Vagina (tissue), 2 donors: ENCODE results near the gene MAP3K10.

Source experiments
- POLR2A ChIP-seq, 2 donors: fragments of 450-650 bp; IDR thresholded peaks; one replicate each; pipeline ENCODE4 v1.6.1; 2017; ENCODE audit warnings: antibody characterized with exemption in 2 of 2, mild to moderate bottlenecking in 2 of 2, moderate library complexity in 2 of 2
- POLR2AphosphoS5 ChIP-seq, 2 donors: sonication (generic); formaldehyde crosslinking; IDR thresholded peaks; one replicate each; pipeline ENCODE4 v1.9.0; 2017; ENCODE audit warnings: antibody characterized with exemption in 2 of 2, mild to moderate bottlenecking in 2 of 2, low read depth in 1 of 2; ENCODE audit not compliant: insufficient read depth in 1 of 2
- TF ChIP-seq, protein P1 (sequence below), 3 experiments: fragments of 450-650 bp in 2 of 3; fragments of 200-600 bp in 1 of 3; sonication (generic) in 1 of 3; IDR thresholded peaks; one replicate each; pipeline ENCODE4 v1.5.1; 2017 to 2019; ENCODE audit warnings: antibody characterized with exemption in 3 of 3, mild to moderate bottlenecking in 2 of 3, moderate library complexity in 2 of 3

DNA sequence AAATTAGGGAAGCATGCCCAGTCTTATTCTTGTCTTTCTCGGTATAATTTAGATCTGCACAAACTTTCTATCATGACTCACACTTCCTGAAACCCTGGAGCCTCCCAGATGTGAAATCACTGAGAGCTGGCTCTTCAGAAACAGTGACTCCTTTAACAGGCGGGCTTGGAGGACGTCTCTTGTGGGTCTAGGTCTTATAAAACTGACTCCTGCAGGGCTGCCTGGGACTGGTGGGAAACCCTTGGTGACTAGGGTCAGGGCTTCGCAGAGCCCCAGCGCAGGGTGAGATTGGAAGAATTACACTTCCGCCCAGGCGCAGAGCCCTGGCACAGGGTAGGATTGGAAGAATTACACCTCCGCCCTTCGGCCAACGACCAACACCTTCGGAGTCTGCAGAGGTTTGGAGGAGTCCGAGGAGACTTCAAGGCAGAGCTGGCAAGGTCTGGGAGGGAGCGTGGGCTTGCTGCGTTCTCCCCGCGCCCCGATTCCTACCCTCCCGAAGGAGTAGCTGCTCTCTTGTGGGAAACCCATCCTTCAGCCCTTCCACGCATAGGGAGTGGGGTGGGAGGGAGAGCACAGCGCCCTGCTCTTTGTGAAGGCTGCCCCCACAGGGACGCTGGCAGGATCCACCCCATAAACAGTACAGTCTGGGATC, 43.4 kb upstream of the MAP3K10 start:
- TF ChIP-seq, protein P1, sequence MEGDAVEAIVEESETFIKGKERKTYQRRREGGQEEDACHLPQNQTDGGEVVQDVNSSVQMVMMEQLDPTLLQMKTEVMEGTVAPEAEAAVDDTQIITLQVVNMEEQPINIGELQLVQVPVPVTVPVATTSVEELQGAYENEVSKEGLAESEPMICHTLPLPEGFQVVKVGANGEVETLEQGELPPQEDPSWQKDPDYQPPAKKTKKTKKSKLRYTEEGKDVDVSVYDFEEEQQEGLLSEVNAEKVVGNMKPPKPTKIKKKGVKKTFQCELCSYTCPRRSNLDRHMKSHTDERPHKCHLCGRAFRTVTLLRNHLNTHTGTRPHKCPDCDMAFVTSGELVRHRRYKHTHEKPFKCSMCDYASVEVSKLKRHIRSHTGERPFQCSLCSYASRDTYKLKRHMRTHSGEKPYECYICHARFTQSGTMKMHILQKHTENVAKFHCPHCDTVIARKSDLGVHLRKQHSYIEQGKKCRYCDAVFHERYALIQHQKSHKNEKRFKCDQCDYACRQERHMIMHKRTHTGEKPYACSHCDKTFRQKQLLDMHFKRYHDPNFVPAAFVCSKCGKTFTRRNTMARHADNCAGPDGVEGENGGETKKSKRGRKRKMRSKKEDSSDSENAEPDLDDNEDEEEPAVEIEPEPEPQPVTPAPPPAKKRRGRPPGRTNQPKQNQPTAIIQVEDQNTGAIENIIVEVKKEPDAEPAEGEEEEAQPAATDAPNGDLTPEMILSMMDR (IDR thresholded peaks at IDR 0.05) = no peak
- TF ChIP-seq POLR2A (IDR thresholded peaks at IDR 0.05) (no peak), POLR2AphosphoS5 (IDR thresholded peaks at IDR 0.05; ENCODE audit: insufficient read depth in 1 of 2, low read depth in 1 of 2) (no peak)
